HepG2 (cell line): ENCODE measurements around the gene IGFBP6. TPM values are rescaled to one million over a fixed set of nuclear protein-coding genes. Genes with fewer than 3 reads are reported as not detected.
A peak's percentile ranks its signal among the peaks of the same experiment; 100 is the strongest.

ENCODE experiments used
- CREM ChIP-seq, 2 experiments: sonication (generic) in 1 of 2; formaldehyde crosslinking in 1 of 2; IDR thresholded peaks; 2 replicates each; pipeline versions ENCODE4 v1.4.0 to v1.6.1; 2016 to 2020; ENCODE audit warnings: antibody characterized with exemption in 1 of 2, mild to moderate bottlenecking in 1 of 2, missing genetic modification reagents in 1 of 2
- GPN1 ChIP-seq: sonication (generic); formaldehyde crosslinking; IDR thresholded peaks from 2 replicates; pipeline ENCODE4 v1.5.1; 2020; ENCODE audit warnings: missing genetic modification reagents, borderline replicate concordance
- HES4 ChIP-seq: sonication (generic); formaldehyde crosslinking; IDR thresholded peaks from 2 replicates; pipeline ENCODE4 v1.9.0; 2021; ENCODE audit warnings: mild to moderate bottlenecking, missing genetic modification reagents, borderline replicate concordance
- KLF12 ChIP-seq: sonication (generic); formaldehyde crosslinking; IDR thresholded peaks from 2 replicates; pipeline ENCODE4 v1.4.0; 2020; ENCODE audit warnings: missing genetic modification reagents, borderline replicate concordance
- NFRKB ChIP-seq: fragments of 450-650 bp; IDR thresholded peaks from 2 replicates; pipeline ENCODE4 v1.6.1; 2017
- RELA ChIP-seq: sonication (generic); formaldehyde crosslinking; IDR thresholded peaks from 2 replicates; pipeline ENCODE4 v1.4.0; 2020; ENCODE audit warnings: missing genetic modification reagents
- REST ChIP-seq, 2 experiments: IDR thresholded peaks; 2 replicates each; pipeline ENCODE4 v1.6.1; 2011 to 2012; ENCODE audit warnings: low read length in 2 of 2, borderline replicate concordance in 1 of 2, low read depth in 1 of 2, mild to moderate bottlenecking in 1 of 2, moderate library complexity in 1 of 2
- ZBTB8A ChIP-seq: sonication (generic); formaldehyde crosslinking; IDR thresholded peaks from 2 replicates; pipeline ENCODE4 v1.4.0; 2020; ENCODE audit warnings: mild to moderate bottlenecking, low read depth, missing genetic modification reagents, borderline replicate concordance
- ZMYM4 ChIP-seq: sonication (generic); formaldehyde crosslinking; IDR thresholded peaks from 2 replicates; pipeline ENCODE4 v1.8.1; 2023; ENCODE audit warnings: mild to moderate bottlenecking, missing genetic modification reagents
- ZNF451 ChIP-seq: sonication (generic); formaldehyde crosslinking; IDR thresholded peaks from 2 replicates; pipeline ENCODE4 v1.5.0; 2020; ENCODE audit warnings: mild to moderate bottlenecking, missing genetic modification reagents
- ZNF503 ChIP-seq: sonication (generic); formaldehyde crosslinking; IDR thresholded peaks from 2 replicates; pipeline ENCODE4 v1.4.0; 2020; ENCODE audit warnings: missing genetic modification reagents
- ZNF589 ChIP-seq: sonication (generic); formaldehyde crosslinking; conservative IDR thresholded peaks from 2 replicates; pipeline ENCODE4 v1.8.0; 2022; ENCODE audit warnings: mild to moderate bottlenecking, moderate library complexity, missing genetic modification reagents
- ZNF646 ChIP-seq: sonication (generic); formaldehyde crosslinking; IDR thresholded peaks from 2 replicates; pipeline ENCODE4 v1.9.0; 2021; ENCODE audit warnings: mild to moderate bottlenecking, missing genetic modification reagents
- ZNF772 ChIP-seq: sonication (generic); formaldehyde crosslinking; IDR thresholded peaks from 2 replicates; pipeline ENCODE4 v1.5.0; 2020; ENCODE audit warnings: mild to moderate bottlenecking, missing genetic modification reagents
- polyA plus RNA-seq, 8 experiments: library from polyadenylated mRNA; depleted of rRNA in 3 of 8; stranded (reverse) in 7 of 8; unstranded in 1 of 8; fragments of >200 nt; fragmentation: Illumina TruSeq in 4 of 8; extraction: Trizol in 4 of 8; gene quantifications; 2 replicates each; pipeline versions ENCODE4 v1.2.1 to v1.2.3, GENCODE V29; 2011 to 2016; ENCODE audit warnings: low read depth in 4 of 8, missing spikeins in 1 of 8, mixed read lengths in 1 of 8; ENCODE audit not compliant: insufficient read depth in 1 of 8
- total RNA-seq, 5 experiments: library from RNA; depleted of rRNA; stranded (reverse); fragments of >200 nt; fragmentation: Illumina TruSeq; extraction: Trizol; gene quantifications; 2 replicates each; pipeline ENCODE4 v1.2.3, GENCODE V29; 2016; ENCODE audit warnings: low read depth in 1 of 5

IGFBP6 gene
- total and polyA plus RNA-seq, 2 of the 13 experiments (the other 11 are each of a cell fraction or from before 2014, with no cell fraction given): 3.9 to 25.2 TPM

- TF ChIP-seq ZNF451 (CRISPR knock-in tag): no peak
- TF ChIP-seq NFRKB: no peak
- no peak for TF ChIP-seq RELA (CRISPR knock-in tag)
- TF ChIP-seq ZNF646: no peak
- no peak for TF ChIP-seq GPN1 (CRISPR knock-in tag)
- no peak for TF ChIP-seq ZNF772
- no peak for TF ChIP-seq ZNF589
- no peak for TF ChIP-seq ZNF503 (CRISPR knock-in tag)
- no peak for TF ChIP-seq KLF12 (CRISPR knock-in tag)
- TF ChIP-seq HES4 (CRISPR knock-in tag): no peak
- TF ChIP-seq ZMYM4 (CRISPR knock-in tag): peak; percentile 36; the same call in 1 of the 2 replicates
- TF ChIP-seq CREM (IDR thresholded peaks at IDR 0.05): peak; percentile 71; the same call in 1 of the 2 replicates
- no peak for TF ChIP-seq CREM (CRISPR knock-in tag; IDR thresholded peaks at IDR 0.05)
- TF ChIP-seq REST (IDR thresholded peaks at IDR 0.05; ENCODE audit: borderline replicate concordance in 1 of 2, low read depth in 1 of 2, low read length in 2 of 2): peak in 1 of 2 experiments; percentile 36; a peak in 1 of 4 replicates
- TF ChIP-seq ZBTB8A (CRISPR knock-in tag): no peak
Observed at GRCh38 chr12:53145383-53146260, 48.2 kb downstream of the IGFBP6 start (continued).
